ENCODE data around the gene FLT4. TPM values are rescaled to one million over a fixed set of nuclear protein-coding genes. Genes with fewer than 3 reads are reported as not detected.

The FLT4 gene
- total RNA-seq, result 0.12 and 1.8 TPM in 2 replicates

GRCh38 chr5:180649297-180650039 is at the start of gene FLT4:
FLT4 (minus strand) TSS chr5:180649600; CDS start chr5:180649545, 55 bp downstream.

GRCh38 chr5:180591311-180591887 is 58.0 kb downstream of the FLT4 start, which contains the start of gene SCGB3A1:
SCGB3A1 (minus strand) TSS chr5:180591499; CDS start chr5:180591462, 37 bp downstream.

Other genes starting within 250 kb of the FLT4 start
- gene CNOT6, start 155.2 kb downstream of the FLT4 start, total RNA-seq, result 7.2 and 7.4 TPM in 2 replicates
- not detected in 2 replicates for gene SCGB3A1, start 58.1 kb downstream of the FLT4 start, total RNA-seq
- gene OR2Y1, start 90.5 kb upstream of the FLT4 start, total RNA-seq, result not detected in 2 replicates
- gene MGAT1, start 153.2 kb upstream of the FLT4 start, total RNA-seq, result 145 and 214 TPM in 2 replicates
- gene ZFP62, start 211.7 kb upstream of the FLT4 start, total RNA-seq, result 7.9 and 21.6 TPM in 2 replicates
- 1.2 TPM in 1 of 2 replicates, not detected in the other for gene BTNL8, start 249.6 kb upstream of the FLT4 start, total RNA-seq

Measured in pericardium fibroblast (primary cell).